GM18870 (cell line): ENCODE data around the gene ZNF438.
"Not testable (repeated sequence)": the region's sequence is repeated elsewhere in the genome, so short reads cannot be mapped to it uniquely, and the experiment has no call there.

Experiments
- ATAC-seq: cut with Tn5 transposase; IDR thresholded peaks from one replicate; pipeline ENCODE4 v1.9.1; 2021; ENCODE audit warnings: moderate library complexity; ENCODE audit not compliant: unreplicated experiment

Gene ZNF438

DNA sequence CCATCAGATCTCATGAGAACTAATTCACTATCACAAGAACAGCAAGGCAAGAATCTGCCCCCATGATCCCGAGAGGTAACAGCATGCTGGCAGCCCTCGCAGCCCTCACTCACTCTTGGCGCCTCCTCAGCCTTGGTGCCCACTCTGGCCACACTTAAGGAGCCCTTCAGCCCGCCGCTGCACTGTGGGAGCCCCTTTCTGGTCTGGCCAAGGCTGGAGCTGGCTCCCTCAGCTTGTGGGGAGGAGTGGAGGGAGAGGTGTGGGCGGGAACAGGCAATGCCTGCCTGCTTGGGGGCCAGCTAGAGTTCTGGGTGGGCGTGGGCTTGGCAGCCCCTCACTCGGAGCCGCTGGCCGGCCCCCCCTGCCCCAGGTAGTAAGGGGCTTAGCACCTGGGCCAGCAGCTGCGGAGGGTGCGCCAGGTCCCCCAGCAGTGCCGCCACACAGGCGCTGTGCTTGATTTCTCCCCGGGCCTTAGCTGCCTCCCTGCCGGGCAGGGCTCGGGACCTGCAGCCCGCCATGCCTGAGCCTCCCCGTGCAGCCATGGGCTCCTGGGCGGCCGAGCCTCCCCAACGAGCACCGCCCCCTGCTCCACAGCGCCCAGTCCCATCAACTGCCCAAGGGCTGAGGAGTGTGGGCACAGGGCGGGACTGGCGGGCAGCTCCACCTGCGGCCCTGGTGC is 24.0 kb upstream of the ZNF438 start:
- ATAC-seq = no peak

DNA sequence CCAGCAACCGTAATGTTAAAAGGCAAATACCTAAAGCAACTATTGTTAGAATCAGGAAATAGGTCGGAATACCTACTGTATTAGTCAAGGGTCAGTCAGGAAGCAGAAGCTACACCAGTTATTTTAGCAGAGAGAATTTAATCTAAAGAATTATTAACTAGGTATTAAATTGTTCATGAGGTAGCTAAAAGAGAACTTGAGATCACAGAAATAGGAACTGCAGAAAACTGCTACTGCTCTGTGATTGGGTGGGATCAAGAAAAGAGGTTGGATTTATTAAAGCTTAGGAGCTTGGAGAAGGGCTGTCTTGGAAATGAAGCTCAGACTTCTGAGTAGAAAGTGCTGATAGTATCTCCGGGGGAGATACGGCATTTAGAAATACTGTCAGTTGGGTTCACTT is 20.0 kb upstream of the ZNF438 start:
- no peak for ATAC-seq

DNA sequence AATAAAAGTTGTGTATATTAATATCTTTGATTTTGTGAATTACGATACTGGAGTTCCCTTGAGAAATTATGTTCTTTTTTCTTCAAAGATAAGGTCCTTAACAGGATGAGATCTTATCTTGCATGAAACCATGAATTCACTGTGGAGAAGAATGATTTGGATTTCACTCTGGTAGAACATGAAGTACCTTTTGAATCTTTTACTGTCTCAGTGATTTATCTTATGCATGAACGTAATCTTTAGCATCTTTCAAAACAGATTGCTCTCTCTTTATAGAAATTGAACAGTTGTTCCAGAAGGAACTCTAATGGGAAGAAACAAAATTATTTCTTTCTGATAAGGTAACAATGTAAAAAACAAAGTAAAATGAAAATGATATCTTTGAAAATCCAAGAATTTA is 11.0 kb upstream of the ZNF438 start:
- no peak for ATAC-seq

DNA sequence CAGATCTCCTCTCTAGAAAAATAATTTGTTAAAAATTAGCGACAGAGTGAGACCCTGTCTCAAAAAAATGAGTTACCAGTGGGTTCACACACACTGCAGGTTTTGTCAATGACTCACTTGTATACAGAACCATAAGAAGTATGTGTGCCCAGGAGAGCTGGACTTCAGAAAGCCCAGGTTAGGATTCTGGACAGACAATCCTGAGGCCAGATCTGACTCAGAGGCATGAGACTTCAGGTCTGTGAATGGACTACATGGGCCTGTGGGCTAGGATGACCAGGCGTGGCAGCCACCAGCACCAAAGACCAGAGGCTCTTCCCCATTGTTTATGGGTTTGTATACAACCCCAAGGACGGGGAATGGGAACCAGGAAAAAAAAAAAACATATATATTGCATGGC is 9.3 kb upstream of the ZNF438 start:
- ATAC-seq = no peak

DNA sequence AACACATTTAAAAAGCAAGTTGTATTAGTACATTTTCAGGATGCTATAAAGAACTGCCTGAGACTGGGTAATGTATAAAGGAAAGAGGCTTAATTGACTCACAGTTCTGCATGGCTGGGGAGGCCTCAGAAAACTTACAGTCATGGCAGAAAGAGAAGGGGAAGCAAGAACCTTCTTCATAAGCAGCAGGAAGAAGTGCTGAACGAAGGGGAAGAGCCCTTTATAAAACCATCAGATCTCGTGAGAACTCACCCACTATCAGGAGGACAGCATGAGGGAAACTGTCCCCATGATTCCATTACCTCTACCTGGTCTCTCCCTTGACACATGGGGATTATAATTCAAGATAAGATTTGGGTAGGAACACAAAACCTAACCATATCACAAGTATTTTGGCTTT is 7.3 kb upstream of the ZNF438 start:
- not testable (repeated sequence) for ATAC-seq

DNA sequence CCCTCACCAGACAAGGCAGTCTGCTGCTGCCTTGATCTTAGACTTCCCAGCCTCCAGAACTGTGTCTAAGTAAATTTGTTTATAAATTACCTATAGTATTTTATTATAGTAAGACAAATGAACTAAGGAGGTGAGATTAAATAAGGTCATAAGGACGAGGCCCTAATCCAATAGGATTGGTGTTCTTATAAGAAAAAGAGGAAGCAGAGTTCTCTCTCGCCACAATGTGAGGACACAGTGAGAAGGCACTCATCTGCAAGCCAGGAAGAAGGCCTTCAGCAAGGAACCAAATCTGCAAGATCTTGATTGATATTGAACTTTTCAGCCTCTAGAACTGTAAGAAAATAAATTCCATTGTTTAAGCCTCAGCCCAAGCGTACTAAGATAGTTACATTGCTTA is 6.1 kb upstream of the ZNF438 start:
- ATAC-seq = no peak

DNA sequence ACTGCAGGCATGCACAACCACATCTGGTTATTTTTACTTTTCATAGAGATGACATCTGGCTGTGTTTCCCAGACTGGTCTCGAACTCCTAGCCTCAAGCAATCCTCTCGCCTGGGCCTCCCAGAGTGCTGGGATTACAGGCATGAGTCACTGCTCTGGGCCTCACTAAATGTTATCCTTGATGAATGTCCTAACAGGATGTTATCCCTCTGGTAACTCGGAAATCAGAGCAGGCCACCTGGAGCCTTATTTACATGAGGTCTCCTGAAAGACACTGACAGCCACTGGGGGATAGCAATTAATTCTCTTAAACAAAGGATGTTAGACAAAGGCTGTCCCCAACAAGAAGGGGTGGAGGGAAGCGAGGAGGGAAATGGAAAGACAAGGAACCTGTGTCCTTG is 4.5 kb upstream of the ZNF438 start:
- no peak for ATAC-seq

DNA sequence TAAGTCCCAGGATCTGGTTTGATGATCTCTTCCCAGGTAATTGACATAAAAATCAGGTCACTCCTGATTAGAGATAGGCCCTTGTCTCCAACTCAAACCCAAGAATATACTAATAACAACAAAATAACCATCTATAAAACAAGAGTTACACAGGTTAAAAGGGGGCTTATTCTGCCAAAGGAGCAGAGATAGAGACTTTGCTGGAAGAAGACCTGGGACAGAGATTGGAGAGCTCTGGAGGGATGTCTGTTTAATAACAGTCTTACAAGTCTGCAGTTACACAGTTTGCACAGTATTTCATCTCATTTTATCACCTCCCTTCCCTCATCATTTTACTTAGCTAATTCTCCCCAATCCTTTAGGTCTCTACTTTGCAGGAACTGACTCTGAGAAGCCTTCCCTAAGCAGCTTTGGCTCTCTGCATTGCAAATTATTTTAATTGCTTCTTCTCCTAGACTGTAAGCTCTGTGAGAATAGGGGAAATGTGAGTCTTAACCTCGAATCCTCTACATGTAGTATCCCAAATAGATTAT is 3.7 kb upstream of the ZNF438 start:
- no peak for ATAC-seq

DNA sequence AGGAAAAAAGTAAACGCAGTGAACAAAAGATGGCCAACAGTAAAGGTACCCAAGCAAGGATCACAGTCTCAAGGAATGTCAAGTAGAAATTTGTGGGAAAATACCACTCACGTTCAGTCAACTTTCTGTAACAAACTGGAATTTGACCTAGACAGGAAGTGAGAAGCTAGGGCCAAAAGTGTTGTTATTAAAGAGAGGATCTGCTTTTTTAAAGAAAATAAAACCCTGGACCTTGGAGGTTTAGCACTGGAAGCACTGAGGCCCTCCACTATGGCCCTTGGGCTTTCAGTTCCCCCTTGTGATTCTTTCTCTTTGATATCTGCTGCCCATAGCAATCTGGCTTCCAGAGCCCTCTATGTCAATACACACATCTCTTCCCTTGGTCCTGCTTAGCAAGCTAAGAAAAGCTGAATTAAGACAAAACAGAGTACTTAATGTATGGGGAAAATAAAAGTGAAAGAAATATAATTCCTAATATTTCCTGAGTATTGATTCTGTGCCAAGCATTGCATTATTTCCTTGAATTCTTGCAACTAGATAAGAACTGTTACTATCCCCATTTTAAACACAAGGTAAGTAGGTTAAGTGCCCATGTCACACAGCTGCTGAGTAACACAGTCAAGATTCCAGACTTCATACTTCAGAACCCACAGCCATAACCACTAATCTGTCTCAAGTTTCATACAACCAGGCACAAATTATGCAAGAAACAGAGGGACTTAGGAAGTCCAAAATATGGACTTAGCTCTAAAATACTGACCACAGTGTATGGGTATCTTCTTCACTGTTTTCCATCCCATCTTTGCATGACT is 2.6 kb upstream of the ZNF438 start:
- no peak for ATAC-seq

DNA sequence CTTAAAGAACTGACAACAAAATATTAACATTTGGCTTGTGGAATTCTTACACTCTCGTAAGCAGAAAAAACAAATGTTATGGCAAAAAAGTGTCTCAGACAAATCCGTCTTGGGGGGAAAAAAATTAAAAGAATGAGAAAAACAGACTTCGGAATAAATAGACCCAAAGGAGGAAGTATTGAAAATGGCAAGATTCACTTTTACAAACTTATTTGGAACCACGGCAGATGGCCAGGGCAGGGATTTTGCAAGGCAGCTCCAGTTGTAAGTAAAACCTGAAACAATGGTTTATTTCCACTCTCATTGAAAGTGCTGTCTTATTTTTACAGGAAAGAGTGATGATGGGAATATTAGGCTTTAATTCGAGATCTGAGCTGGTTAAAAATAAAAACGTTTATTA is 1.5 kb upstream of the ZNF438 start:
- ATAC-seq = no peak

DNA sequence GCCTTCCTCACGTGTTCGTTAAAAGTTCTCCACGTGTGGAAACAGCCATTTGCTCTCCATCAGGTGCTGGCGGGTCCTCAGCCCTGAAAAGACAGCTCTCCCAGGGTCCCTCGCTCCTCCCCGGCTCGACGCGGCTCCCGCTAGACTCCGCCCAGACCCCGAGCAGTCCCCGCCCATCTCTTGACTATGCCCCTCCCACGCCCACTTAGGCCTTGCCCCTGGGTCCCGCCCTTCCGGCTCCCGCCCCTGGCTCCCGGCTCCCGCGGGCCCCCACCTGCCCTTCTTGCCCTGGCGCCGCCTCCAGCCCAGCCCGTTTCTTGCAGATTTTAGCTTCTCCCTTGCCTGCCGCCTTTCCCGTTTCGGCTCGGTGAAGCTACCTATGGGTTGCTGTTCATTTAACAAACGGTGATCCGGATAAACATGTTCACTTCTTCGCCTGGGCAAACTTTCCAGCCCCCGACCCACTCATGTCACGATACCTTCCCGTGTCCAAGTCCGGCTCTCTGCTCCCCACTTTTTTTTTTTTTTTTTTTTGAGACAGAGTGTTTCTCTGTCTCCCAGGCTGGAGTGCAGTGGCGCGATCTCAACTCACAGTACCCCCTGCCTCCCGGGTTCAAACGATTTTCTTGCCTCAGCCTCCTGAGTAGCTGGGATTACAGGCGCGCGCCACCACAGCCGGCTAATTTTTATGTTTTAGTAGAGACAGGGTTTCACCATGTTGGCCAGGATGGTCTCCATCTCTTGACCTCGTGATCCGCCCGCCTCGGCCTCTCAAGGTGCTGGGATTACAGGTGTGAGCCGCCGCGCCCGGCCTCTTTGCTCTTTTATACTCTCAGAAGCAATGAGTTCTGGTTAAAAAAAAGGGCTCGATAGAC is 830 bp upstream of the ZNF438 start:
- peak; percentile 64 for ATAC-seq

DNA sequence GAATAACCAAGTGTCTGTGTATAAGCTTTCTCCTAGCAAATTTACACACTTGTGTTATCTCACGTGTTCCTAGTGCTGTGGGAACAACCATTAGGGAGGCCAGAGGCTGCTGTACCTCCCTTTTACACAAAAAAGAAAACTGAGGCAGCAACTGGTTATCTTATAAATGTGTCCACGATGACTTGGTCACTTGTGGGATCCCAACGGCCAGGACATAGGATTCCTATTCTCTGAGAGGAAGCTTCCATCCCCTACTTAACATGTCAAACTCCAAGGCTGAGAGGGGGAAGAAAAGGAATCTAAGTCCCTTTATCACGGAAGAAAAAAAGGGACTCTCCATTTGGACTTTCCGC is 484 bp downstream of the ZNF438 start:
- no peak for ATAC-seq

DNA sequence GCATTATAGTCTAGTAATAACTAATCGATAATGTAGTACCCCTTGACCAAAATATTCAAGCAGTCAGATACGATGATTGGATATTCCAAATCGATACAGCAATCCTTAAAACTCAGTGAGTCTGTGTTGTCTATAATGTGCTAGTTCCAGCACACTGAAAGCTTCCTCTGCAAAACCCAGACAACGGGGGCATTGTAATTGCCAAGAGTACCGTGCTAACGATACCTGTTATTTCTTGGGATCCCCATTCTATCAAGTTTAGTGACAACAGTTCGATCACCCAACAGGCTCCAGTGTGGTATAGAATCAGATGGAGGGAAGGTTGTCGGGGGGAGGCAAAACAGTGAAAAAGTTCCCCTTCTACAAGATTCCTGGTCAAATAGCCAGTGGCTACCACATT is 865 bp downstream of the ZNF438 start:
- no peak for ATAC-seq

DNA sequence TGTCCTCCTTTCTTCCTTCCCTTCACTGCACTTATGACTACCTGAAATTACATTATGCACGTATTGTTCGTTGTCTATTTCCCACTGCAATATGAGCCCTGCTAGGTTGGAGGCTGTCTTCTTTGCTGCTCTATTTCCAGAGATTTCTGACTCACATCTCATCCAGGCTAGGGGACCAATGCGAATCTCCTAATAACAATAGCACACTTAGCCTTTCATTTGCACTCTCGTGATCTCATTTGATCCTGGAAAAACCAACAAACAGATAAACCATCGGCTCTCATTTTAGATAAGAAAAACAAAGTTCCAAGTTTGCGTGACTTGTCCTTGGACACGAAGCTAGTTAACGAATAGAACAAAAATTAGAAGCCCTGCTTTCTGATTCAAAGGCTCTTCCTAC is 1.4 kb downstream of the ZNF438 start:
- no peak for ATAC-seq

DNA sequence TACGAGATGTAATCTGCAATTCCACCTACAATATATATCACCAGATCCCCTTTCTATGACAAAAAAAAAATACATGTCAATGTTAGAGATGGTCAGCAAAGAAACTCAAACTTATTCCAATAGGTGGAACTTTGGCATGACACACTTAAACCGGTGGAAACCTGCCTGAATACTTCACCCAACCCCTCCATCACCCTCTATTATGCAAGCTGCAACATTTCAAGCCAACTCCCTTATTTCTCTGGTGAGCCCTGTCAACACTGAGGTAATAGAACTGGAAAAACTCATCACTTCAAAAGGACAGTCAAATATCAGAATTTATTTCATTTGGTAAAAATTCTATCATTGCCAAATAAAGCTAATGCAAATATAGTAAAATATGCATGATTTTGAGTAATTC is 3.6 kb downstream of the ZNF438 start:
- no peak for ATAC-seq

DNA sequence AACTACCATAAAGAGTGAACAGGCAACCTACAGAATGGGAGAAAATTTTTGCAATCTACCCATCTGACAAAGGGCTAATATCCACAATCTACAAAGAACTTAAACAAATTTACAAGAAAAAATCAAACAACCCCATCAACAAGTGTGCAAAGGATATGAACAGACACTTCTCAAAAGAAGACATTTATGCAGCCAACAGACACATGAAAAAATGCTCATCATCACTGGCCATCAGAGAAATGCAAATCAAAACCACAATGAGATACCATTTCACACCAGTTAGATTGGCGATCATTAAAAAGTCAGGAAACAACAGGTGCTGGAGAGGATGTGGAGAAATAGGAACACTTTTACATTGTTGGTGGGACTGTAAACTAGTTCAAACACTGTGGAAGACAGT is 5.4 kb downstream of the ZNF438 start:
- not testable (repeated sequence) for ATAC-seq

DNA sequence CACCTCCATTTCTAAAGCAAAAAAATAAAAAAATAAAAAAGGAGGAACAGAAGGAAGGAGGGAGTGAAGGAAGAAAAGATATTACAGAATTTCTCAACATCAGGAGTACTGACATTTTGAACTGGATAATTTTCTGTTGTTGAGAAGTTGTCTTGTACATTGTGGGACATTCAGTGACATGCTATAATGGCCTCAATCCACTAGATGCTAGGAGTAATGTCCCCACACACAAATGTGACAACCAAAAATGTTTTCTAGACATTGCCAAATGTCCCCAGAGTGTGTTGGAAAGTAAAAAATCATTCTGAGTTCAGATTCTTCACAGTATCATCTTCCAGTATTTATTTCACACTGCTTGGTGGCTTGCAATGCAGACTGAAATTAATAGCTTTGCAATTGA is 6.5 kb downstream of the ZNF438 start:
- ATAC-seq = no peak

DNA sequence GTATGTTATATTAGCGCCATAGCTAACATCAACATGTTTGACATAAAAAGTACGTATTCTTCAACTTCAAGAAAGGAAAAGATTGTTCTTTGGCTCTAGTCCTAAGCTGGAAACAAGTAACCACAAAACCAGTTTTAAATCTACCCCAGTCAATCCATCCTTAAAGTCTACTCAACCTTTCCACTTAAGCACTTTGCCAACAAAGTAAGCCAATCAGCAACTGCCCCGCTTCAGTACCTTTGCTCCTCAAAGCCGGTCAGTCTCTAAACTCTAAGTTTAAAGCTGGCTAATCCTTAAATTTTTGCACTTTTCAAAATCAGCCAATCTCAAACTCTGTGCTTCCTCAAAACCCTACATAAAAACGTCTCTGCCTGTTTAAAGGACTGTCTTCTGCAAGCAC is 8.1 kb downstream of the ZNF438 start:
- ATAC-seq = no peak

DNA sequence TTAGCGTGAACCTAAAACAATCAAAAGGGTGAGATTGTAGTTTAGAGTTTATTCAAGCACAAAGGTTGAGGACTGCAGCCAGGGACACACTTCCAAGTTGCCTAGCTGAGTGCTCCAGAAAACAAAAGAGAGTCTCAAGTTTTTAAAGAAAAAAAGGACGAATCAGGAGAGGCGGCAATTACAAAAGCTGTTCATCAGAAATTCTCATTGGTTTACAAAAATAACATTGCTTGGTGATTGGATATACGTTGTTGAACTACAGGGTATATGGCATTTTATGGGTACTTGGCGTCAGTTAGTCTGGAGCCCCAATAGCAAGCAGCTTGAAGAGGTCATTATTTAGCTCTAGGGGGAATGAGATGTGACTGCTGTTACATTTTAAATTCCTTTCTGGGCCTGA is 11.5 kb downstream of the ZNF438 start:
- no peak for ATAC-seq

DNA sequence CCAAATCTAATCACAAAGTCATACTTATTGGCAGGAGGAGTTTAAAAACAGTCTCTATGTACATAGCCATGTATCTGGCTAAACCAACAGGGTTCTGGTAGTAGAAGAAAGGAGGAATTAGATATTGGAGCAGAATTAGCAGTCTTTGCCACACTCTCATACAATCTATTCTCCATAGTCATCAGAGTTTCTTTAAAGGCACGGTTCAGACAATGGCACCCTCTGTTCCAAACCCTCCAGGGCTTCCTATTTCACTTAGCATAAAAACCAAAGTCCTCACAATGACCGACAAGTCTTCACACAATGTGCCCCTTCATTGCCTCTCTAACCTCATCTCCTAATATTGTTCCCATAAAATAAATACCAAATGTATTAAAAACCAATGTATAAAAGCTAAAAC is 12.7 kb downstream of the ZNF438 start:
- no peak for ATAC-seq

DNA sequence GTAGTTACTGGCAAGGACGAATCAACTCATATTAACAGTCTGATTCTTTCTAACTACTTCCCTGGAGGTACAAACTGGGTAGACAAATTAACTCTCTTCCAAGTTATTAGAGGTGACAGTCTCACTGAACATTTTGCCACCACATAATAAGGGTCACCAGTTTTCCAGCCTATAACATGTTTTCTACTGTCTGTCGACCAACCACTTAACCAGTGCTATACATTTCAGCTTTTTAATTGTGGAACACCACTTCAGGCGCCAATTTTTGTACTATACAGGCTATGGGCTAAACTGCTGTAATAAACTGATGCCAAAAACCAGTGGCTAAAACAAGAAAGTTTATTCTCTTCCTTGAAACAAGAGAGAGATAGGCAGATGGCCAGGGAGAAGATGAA is 13.3 kb downstream of the ZNF438 start:
- ATAC-seq = no peak
